HCT116 (cell line): ENCODE data around the gene TOP3B. TPM values are rescaled to one million over a fixed set of nuclear protein-coding genes. Genes with fewer than 3 reads are reported as not detected.

Experiments
- ATAC-seq: fragments of 200-7000 bp; cut with Tn5 transposase; 2 replicates; pipeline ENCODE4 v1.9.1; 2020; ENCODE audit warnings: mild to moderate bottlenecking, moderate library complexity
- BruUV-seq: library from RNA; stranded (reverse); fragments of 400-500 nt; replicated peaks from 2 replicates; lab custom pipeline; 2021; lab: Mats Ljungman, UMichigan
- CTCF ChIA-PET: fragments of 300-600 bp; sonication (Branson Sonifier 250); formaldehyde crosslinking; loops from one replicate; lab custom pipeline; 2021; ENCODE audit warnings: antibody characterized with exemption; lab: Charles Lee
- POLR2A ChIA-PET: fragments of 300-600, 350-600 bp; sonication (Branson Sonifier 250); formaldehyde crosslinking; loops from one replicate; lab custom pipeline; 2021; ENCODE audit warnings: antibody characterized with exemption; lab: Charles Lee
- RAD21 ChIA-PET, 2 experiments: fragments of 300-600 bp; sonication (Branson Sonifier 250); formaldehyde crosslinking; loops; one replicate each; lab custom pipeline; 2023; ENCODE audit warnings: low total read pairs in 2 of 2; ENCODE audit not compliant: uncharacterized antibody in 2 of 2, unreplicated experiment in 2 of 2, low non-redundant PET in 1 of 2; lab: Charles Lee
- DNase-seq: peaks from one replicate; pipeline ENCODE4 v3.0.0-alpha.2; 2010; ENCODE audit warnings: low read depth, low spot score
- H2AFZ ChIP-seq: fragments of 200-600 bp; shearing (Covaris generic), sonication (generic); 2 replicates; pipeline ENCODE4 v1.6.1; 2017; ENCODE audit warnings: low read depth, mixed run types, mixed read lengths, antibody characterized with exemption, low read length; ENCODE audit not compliant: poor library complexity, severe bottlenecking
- H3K27ac ChIP-seq: 2 replicates; pipeline ENCODE4 v1.5.1; 2012; ENCODE audit warnings: low read depth, low read length
- H3K27me3 ChIP-seq: fragments of 200-600 bp; sonication (generic); 2 replicates; pipeline ENCODE4 v1.6.1; 2016; ENCODE audit warnings: mixed run types, low read length, mixed read lengths; ENCODE audit not compliant: insufficient read depth
- H3K36me3 ChIP-seq, 2 experiments: fragments of 200-500 bp in 1 of 2; fragments of 200-600 bp in 1 of 2; sonication (Bioruptor generic) in 1 of 2; sonication (generic) in 1 of 2; 2 replicates each; pipeline versions ENCODE4 v1.5.1 to v1.6.1; 2014 to 2016; ENCODE audit warnings: low read length in 2 of 2, inconsistent platforms in 1 of 2, mixed read lengths in 1 of 2, mixed run types in 1 of 2; ENCODE audit not compliant: insufficient read depth in 2 of 2, control insufficient read depth in 1 of 2
- H3K4me1 ChIP-seq, 2 experiments: fragments of 200-600 bp in 1 of 2; sonication (generic) in 1 of 2; 2 replicates each; pipeline versions ENCODE4 v1.5.1 to v1.6.1; 2012 to 2017; ENCODE audit warnings: low read length in 2 of 2, inconsistent platforms in 1 of 2, mild to moderate bottlenecking in 1 of 2, mixed read lengths in 1 of 2, mixed run types in 1 of 2, moderate library complexity in 1 of 2; ENCODE audit not compliant: insufficient read depth in 2 of 2, control insufficient read depth in 1 of 2
- H3K4me2 ChIP-seq: fragments of 200-600 bp; sonication (generic); 2 replicates; pipeline ENCODE4 v1.6.1; 2017; ENCODE audit warnings: mixed run types, low read length, mixed read lengths
- H3K4me3 ChIP-seq, 2 experiments: fragments of 200-600 bp in 1 of 2; sonication (generic) in 1 of 2; replicated peaks in 1 of 2; 2 replicates each; pipeline ENCODE4 v1.5.1; 2011 to 2016; ENCODE audit warnings: low read length in 2 of 2, control low read depth in 1 of 2, low read depth in 1 of 2, mild to moderate bottlenecking in 1 of 2, mixed read lengths in 1 of 2, mixed run types in 1 of 2
- H3K79me2 ChIP-seq: fragments of 200-600 bp; sonication (generic); 2 replicates; pipeline ENCODE4 v1.6.1; 2017; ENCODE audit warnings: mild to moderate bottlenecking, mixed run types, low read length, moderate library complexity, mixed read lengths; ENCODE audit not compliant: insufficient read depth
- H3K9ac ChIP-seq: fragments of 200-600 bp; sonication (generic); 2 replicates; pipeline ENCODE4 v1.6.1; 2016; ENCODE audit warnings: low read length, mixed read lengths
- H3K9me2 ChIP-seq: fragments of 200-600 bp; sonication (generic), shearing (Covaris generic); 2 replicates; pipeline ENCODE4 v1.6.1; 2017; ENCODE audit warnings: mixed run types, mild to moderate bottlenecking, moderate library complexity; ENCODE audit not compliant: insufficient read depth
- H3K9me3 ChIP-seq, 2 experiments: fragments of 200-500 bp in 1 of 2; fragments of 200-600 bp in 1 of 2; sonication (Bioruptor generic) in 1 of 2; sonication (generic) in 1 of 2; 2 replicates each; pipeline ENCODE4 v1.6.1; 2014 to 2017; ENCODE audit warnings: low read length in 2 of 2, mixed read lengths in 2 of 2, inconsistent platforms in 1 of 2, low read depth in 1 of 2, mild to moderate bottlenecking in 1 of 2, mixed run types in 1 of 2, moderate library complexity in 1 of 2; ENCODE audit not compliant: control insufficient read depth in 1 of 2, insufficient read depth in 1 of 2
- H4K20me1 ChIP-seq: fragments of 200-600 bp; sonication (generic), shearing (Covaris generic); 2 replicates; pipeline ENCODE4 v1.6.1; 2017; ENCODE audit warnings: mixed run types, mild to moderate bottlenecking, moderate library complexity; ENCODE audit not compliant: insufficient read depth
- ATF3 ChIP-seq: IDR thresholded peaks from 2 replicates; pipeline ENCODE4 v1.6.1; 2012
- CBX3 ChIP-seq: IDR thresholded peaks from 2 replicates; pipeline ENCODE4 v1.6.1; 2012; ENCODE audit warnings: low read depth
- CTCF ChIP-seq, 3 experiments: fragments of 200-600 bp in 1 of 3; sonication (generic) in 1 of 3; IDR thresholded peaks in 2 of 3; conservative IDR thresholded peaks in 1 of 3; 2 replicates each; pipeline ENCODE4 v1.5.1; 2012 to 2017; ENCODE audit warnings: low read depth in 2 of 3, low read length in 2 of 3, antibody characterized with exemption in 1 of 3, borderline replicate concordance in 1 of 3, control low read depth in 1 of 3, mild to moderate bottlenecking in 1 of 3, mixed read lengths in 1 of 3, mixed run types in 1 of 3, moderate library complexity in 1 of 3; ENCODE audit not compliant: insufficient read depth in 1 of 3
- EGR1 ChIP-seq: IDR thresholded peaks from 2 replicates; pipeline ENCODE4 v1.6.1; 2012; ENCODE audit warnings: low read depth
- JUND ChIP-seq: IDR thresholded peaks from 2 replicates; pipeline ENCODE4 v1.6.1; 2012
- POLR2A ChIP-seq: IDR thresholded peaks from 2 replicates; pipeline ENCODE4 v1.7.0; 2011; ENCODE audit warnings: borderline replicate concordance; ENCODE audit not compliant: insufficient read depth, insufficient read length; ENCODE audit errors: extremely low read depth
- POLR2AphosphoS5 ChIP-seq: IDR thresholded peaks from 2 replicates; pipeline ENCODE4 v1.6.1; 2011; ENCODE audit warnings: mild to moderate bottlenecking, low read depth, low read length, moderate library complexity
- YY1 ChIP-seq: IDR thresholded peaks from 2 replicates; pipeline ENCODE4 v1.6.1; 2011; ENCODE audit warnings: low read length, low read depth, moderate library complexity, mild to moderate bottlenecking; ENCODE audit not compliant: insufficient replicate concordance; ENCODE audit errors: extremely low read depth
- ZFX ChIP-seq: fragments of 450-650 bp; IDR thresholded peaks from 2 replicates; pipeline ENCODE4 v1.6.1; 2017
- ZNF274 ChIP-seq: fragments of 200-500 bp; sonication (Bioruptor generic); IDR thresholded peaks from 2 replicates; pipeline ENCODE4 v1.6.1; 2014; ENCODE audit warnings: mild to moderate bottlenecking, low read depth, low read length, inconsistent platforms
- intact Hi-C: fragments of 100-400 bp; cut with micrococcal nuclease; formaldehyde crosslinking; loops from 2 replicates; pipeline ENCODE4 v1.10.0; 2022
- total RNA-seq: library from RNA; stranded (reverse); gene quantifications from one replicate; pipeline ENCODE4 v1.2.1, GENCODE V29; 2021; ENCODE audit not compliant: unreplicated experiment
- TF ChIP-seq, protein P1 (sequence below): IDR thresholded peaks from 2 replicates; pipeline ENCODE4 v1.6.1; 2011; ENCODE audit warnings: mild to moderate bottlenecking, low read length, moderate library complexity; ENCODE audit not compliant: insufficient replicate concordance; ENCODE audit errors: extremely low read depth
- TF ChIP-seq, protein P2 (sequence below): IDR thresholded peaks from 2 replicates; pipeline ENCODE4 v1.6.1; 2012

TOP3B gene
- total RNA-seq, 1 experiment from 2014 or later, result 50.1 TPM

GRCh38 chr22:22013559-22014284, 31.1 kb upstream of the TOP3B start:
- Histone ChIP-seq H3K4me3 (no peak overlapping the region), H3K9ac (no peak overlapping the region), H3K36me3 (no peaks in the 10 kb centered on the region), H3K27me3 (peaks cover 14% of the 10 kb centered on the region), H3K4me2 (no peak overlapping the region), H4K20me1 (no peaks in the 10 kb centered on the region), H3K79me2 (no peaks in the 10 kb centered on the region), H3K9me3 (no peaks in the 10 kb centered on the region), H3K4me1 (no peaks in the 10 kb centered on the region), H3K27ac (no peak overlapping the region), H3K9me2 (no peaks in the 10 kb centered on the region), H2AFZ (no peak overlapping the region)
- no TSS peak for BruUV-seq
- ChIA-PET RAD21 (no interaction called here), CTCF (no interaction called here), POLR2A (no interaction called here)
- ATAC-seq, result no peak
- TF ChIP-seq, protein P1, sequence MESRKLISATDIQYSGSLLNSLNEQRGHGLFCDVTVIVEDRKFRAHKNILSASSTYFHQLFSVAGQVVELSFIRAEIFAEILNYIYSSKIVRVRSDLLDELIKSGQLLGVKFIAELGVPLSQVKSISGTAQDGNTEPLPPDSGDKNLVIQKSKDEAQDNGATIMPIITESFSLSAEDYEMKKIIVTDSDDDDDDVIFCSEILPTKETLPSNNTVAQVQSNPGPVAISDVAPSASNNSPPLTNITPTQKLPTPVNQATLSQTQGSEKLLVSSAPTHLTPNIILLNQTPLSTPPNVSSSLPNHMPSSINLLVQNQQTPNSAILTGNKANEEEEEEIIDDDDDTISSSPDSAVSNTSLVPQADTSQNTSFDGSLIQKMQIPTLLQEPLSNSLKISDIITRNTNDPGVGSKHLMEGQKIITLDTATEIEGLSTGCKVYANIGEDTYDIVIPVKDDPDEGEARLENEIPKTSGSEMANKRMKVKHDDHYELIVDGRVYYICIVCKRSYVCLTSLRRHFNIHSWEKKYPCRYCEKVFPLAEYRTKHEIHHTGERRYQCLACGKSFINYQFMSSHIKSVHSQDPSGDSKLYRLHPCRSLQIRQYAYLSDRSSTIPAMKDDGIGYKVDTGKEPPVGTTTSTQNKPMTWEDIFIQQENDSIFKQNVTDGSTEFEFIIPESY, result no peak
- TF ChIP-seq JUND (no peak), EGR1 (no peak), ZNF274 (no peak), ZFX (no peak), POLR2A (no peak), POLR2AphosphoS5 (no peak), CBX3 (no peak), CTCF (IDR thresholded peaks at IDR 0.05 in 2 of 3, conservative IDR thresholded peaks at IDR 0.05 in 1 of 3; ENCODE audit: borderline replicate concordance in 1 of 3, insufficient read depth in 1 of 3, low read depth in 2 of 3, low read length in 2 of 3) (no peak), ATF3 (no peak), YY1 (no peak)
- TF ChIP-seq, protein P2, sequence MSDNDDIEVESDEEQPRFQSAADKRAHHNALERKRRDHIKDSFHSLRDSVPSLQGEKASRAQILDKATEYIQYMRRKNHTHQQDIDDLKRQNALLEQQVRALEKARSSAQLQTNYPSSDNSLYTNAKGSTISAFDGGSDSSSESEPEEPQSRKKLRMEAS, result no peak
- intact Hi-C loops, result no loop called here
- no peak for DNase-seq
